Skin of body (tissue), 2 donors: ENCODE data around the gene ATP8A2. TPM values are rescaled to one million over a fixed set of nuclear protein-coding genes. Genes with fewer than 3 reads are reported as not detected.
"Not testable (repeated sequence)": the region's sequence is repeated elsewhere in the genome, so short reads cannot be mapped to it uniquely, and the experiment has no call there.

Source experiments
- DNase-seq: peaks from one replicate; lab custom pipeline; 2025; lab: John Stamatoyannopoulos, UW
- total RNA-seq: library from RNA; depleted of rRNA; stranded (reverse); fragments of >200 nt; gene quantifications from one replicate; pipeline ENCODE4 v1.2.3, GENCODE V29; 2014

The ATP8A2 gene
- total RNA-seq, 1 donor from 2014 or later, result 1.1 TPM

DNA sequence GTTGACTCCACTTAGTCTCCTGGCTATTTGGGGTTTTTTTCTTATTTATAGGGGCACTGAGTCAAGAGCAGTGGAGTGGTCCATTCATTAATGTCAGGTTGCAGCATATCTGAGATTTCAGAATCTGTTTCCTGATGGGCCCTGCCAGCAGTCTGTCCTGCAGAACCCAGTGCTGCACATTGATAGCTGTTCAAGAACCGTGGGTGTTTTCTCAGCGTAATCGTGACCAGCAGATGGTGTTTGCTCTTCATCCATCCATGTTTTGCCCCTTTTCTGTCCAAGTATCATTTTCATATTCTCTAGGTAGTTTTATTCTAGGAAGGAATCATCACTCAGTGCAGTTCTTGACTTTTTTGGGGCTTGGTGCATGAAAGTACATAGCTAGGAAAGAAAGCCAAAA is 166.5 kb downstream of the ATP8A2 start:
- no peak for DNase-seq

DNA sequence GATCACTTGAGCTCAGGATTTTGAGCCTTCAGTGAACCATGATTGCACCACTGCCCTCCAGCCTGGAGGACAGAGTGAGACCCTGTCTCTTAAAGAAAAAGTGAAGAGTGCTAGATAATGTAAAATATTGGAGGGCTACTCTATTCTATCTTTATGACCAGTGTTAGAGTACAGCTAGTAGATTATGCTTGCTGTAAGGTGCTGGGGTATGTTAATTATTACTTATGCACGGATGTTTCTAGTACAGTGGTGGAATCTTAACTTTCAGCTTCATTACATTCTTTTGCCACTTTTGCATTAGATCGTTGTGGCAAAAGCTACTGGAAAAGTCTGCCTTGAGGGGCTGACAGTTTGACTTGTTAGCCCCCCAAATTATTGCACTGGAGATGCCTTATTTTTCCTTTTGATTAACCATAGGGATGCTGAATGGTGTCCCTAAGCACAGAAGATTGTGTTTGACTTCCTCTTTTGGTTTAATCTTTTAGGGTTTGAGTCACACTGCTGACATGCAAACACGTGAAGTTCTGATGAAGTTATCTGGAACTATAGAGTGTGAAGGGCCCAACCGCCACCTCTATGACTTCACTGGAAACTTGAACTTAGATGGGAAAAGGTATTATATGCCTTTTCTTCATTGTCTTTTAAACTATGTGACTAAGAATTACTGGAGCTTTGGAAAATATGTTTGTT is 169.8 kb downstream of the ATP8A2 start:
- no peak for DNase-seq

DNA sequence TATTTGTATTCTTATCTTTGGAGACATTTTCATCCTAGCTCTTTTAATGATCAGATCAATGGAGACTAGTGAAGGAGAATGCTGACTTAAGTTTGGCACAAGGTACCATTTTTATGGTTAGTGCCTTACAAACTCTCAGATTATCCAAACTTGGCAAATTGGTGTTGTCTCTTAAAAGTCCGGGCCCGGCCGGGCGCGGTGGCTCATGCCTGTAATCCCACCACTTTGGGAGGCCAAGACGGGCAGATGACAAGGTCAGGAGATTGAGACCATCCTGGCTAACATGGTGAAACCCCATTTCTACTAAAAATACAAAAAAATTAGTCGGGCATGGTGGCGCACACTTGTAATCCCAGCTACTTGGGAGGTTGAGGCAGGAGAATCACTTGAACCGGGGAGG is 177.2 kb downstream of the ATP8A2 start:
- DNase-seq, result not testable (repeated sequence)

GRCh38 chr13:25561812-25562211 is 190.0 kb downstream of the ATP8A2 start:
- DNase-seq, result no peak

DNA sequence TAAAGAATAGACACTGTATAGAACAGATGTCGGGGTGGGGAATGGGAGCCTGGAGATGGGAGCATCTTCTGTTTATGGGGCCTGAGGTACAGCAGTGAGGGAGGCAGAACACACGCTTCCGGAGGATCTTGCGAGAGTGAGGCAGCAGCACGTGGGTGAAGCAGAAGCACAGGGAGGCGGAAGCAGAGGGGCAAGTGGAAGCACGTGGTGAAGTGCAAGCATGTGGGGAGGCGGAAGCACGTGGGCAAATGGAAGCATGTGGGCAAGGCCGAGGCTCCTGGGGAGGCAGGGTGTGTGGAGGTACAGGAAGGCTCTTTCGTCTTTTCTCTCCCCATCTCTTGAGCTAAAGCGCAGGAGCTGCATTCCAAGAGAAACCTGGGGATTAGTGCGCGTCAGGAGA is 198.4 kb downstream of the ATP8A2 start:
- DNase-seq, result no peak

GRCh38 chr13:25571237-25571636 is 199.5 kb downstream of the ATP8A2 start:
- no peak for DNase-seq

DNA sequence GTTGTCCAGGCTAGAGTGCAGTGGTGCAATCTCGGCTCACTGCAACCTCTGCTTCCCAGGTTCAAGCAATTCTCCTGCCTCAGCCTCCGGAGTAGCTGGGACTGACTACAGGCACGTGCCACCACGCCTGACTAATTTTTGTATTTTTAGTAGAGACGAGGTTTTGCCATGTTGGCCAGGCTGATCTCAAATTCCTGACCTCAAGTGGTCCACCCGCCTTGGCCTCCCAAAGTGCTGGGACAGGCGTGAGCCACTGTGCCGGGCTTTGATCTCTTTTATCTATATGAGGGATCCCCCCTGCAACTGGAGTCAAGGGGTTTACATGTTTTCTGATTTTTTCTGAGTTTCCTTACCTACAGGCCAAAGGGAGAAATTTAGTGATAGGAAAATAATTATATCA is 200.4 kb downstream of the ATP8A2 start:
- DNase-seq, result not testable (repeated sequence)

GRCh38 chr13:25574437-25575411 is 202.9 kb downstream of the ATP8A2 start:
- peak; percentile 68 for DNase-seq

DNA sequence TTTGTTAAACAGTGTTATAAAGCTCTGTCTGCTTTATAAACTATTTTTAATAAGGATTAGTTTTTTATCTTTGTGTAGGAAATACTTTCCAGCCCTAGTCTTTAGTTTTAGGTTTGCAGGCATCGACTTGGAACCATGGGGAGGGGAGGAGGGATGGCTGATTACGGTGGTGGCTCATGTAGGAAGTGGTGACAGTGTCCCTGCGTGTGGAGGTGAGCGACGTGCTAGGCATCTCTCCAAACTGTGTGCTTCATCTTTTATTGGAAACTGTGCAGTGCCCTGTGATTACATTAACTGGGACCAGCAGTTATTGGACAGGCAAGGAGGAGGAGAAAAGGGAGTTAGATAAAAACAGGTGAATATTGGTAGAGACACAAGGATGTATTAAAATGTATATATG is 203.8 kb downstream of the ATP8A2 start:
- no peak for DNase-seq

- no peak for DNase-seq
These were observed 206.8 kb downstream of the ATP8A2 start for GRCh38 chr13:25578526-25578925.

- no peak for DNase-seq
These were observed 207.4 kb downstream of the ATP8A2 start for GRCh38 chr13:25579221-25579620.

GRCh38 chr13:25581351-25581750 is 209.6 kb downstream of the ATP8A2 start:
- no peak for DNase-seq

GRCh38 chr13:25584087-25584486 is 212.3 kb downstream of the ATP8A2 start:
- DNase-seq, result no peak

GRCh38 chr13:25585000-25585399 is 213.2 kb downstream of the ATP8A2 start:
- no peak for DNase-seq

- no peak for DNase-seq
These were observed 215.7 kb downstream of the ATP8A2 start for GRCh38 chr13:25587326-25587980.

DNA sequence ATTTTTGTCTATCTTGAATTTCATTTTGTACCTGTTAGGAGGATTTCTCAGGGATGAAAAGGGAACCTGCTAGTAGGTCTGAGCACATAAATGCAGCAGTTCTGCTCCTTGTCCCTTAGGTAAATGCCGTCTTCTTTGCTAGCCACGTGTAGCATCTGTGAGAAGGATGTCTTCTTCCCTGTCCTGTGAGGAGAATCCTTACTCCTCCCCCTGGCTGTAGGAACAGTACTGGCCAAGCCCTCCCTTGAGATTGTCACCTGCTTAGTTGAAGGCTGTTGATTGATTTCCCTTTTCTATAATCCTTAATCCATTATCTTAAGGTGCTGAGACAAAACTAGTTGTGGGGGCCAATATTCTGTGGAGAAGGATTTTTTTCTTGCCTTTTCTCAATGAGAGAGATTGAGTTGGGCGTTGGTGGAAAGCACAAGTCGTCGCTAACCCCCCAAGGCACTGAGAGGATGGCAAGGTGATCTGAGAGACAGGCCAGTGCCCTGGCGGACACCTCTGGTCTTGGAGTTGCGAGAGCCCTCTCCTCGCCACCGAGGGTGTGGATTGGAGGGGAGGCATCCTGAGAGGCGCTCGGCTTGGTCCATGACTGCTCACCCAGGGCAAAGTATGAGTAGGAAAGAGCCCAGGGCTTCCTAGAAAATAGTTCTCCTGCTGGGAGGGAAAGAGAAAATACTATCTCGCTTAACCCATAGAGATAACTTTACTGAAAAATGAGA is 216.7 kb downstream of the ATP8A2 start:
- no peak for DNase-seq

DNA sequence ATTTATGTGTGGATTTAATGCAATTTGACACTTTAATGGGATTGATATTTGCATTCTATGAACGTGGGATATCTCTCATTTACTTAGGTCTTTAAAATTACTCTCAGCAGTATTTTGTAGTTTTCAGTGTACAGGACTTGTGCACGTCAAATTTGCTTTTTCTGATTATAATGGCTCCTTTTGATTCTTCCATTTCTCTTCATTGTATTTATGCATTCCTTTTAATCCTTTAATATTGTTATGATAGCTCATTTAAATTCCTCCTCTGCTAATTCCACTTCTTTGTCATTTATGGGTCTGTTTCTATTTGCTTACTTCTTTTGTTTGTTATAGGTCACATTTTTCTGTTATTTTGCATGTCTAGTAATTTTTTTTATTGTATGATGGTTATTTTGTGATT is 226.6 kb downstream of the ATP8A2 start:
- DNase-seq, result no peak

GRCh38 chr13:25602176-25602575 is 230.4 kb downstream of the ATP8A2 start:
- DNase-seq, result no peak

DNA sequence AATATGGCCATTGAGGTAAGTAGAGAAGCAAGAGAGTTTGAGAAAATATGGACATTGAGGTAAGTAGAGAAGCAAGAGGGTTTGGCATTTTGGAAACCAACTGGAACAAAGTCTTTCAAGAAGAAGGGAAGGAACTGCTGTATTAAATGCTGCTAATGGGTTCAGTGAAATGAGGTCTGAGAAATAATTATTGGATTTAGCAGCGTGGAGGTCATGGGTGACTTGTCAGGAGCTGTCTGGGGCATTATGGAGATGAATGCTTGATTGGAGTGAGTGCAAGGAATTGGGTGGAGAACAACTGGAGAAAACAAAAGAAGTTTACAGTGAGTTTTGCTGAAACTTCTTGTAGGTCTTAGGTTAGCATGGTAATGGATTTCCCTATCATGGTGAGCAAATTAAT is 232.3 kb downstream of the ATP8A2 start:
- no peak for DNase-seq

DNA sequence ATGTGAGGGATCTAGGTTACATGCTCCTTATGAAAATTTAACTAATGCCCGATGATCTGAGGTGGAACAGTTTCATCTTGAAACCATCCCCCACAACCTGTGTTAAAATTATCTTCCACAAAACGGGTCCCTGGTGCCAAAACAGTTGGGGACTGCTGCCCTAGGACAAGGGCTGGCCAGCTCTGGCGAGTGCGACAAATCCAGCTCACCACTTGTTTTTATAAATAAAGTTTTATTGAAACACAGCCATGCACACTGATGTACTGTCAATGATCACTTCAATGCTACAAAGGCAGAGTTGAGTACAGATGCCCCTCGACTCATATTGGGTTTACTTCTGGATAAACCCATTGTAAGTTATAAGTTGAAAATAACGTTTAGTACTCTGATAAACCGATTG is 235.3 kb downstream of the ATP8A2 start:
- DNase-seq, result no peak

- DNase-seq, result no peak
These were observed 236.4 kb downstream of the ATP8A2 start for GRCh38 chr13:25608181-25608580.
